GM19455 (cell line): ENCODE measurements around the gene TBC1D1.
"Not testable (repeated sequence)": the region's sequence is repeated elsewhere in the genome, so short reads cannot be mapped to it uniquely, and the experiment has no call there.

Experiments
- ATAC-seq: cut with Tn5 transposase; IDR thresholded peaks from one replicate; pipeline ENCODE4 v1.9.1; 2021; ENCODE audit not compliant: unreplicated experiment

Gene TBC1D1

DNA sequence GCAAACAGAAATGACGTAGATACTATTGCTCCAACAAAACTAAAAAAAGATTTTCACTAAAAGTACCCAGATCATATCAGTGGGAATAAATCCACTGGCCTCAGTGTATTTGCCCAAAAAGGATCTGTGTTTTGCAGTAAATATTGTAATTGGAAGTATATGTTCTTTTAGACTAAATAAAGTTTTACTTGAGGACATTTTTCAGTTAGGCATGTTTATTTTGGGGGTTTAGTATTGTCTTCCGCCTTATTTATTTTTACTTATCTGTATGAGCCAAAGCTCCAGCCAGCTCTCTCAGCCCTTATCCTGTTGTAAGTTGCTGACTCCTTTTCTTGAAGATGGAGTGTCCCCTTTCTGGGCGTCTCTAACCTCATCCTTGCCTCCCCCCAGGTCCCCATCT, 119.1 kb downstream of the TBC1D1 start:
- ATAC-seq, result no peak

- ATAC-seq, result no peak
Measured at GRCh38 chr4:38011511-38012162, 120.8 kb downstream of the TBC1D1 start.

- no peak for ATAC-seq
Measured at GRCh38 chr4:38013461-38014366, 122.8 kb downstream of the TBC1D1 start.

- no peak for ATAC-seq
Measured at GRCh38 chr4:38014421-38014852, 123.6 kb downstream of the TBC1D1 start.

DNA sequence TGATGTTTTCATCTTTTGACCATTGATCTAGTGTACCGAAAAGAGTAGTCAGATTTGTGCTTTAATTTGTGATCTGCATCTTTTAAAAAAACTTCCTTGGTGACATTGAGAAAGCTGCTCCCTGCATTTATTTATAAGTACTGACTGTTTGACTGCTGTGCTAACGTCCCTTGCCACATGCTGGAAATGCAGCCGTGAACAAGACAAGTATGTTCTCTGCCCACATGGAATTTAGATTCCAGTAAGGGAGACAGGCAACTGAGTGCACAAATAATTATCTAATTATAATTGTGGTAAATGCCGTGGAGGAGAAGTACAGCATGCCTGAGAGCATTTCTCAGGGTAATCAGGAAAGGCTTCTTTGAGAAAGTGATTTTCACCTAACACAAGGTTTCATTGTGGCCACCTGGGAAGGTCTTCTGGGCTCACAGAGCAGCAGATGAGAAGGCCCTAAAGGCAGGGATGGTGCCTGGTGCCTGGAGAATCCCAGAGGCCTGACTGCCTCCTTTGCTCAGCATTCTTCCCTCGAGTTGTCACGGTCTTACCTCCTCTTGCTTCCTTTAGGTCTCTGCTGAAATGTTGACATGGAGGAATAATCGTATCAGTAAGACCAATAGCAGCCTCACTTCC, 125.1 kb downstream of the TBC1D1 start:
- ATAC-seq, result no peak

DNA sequence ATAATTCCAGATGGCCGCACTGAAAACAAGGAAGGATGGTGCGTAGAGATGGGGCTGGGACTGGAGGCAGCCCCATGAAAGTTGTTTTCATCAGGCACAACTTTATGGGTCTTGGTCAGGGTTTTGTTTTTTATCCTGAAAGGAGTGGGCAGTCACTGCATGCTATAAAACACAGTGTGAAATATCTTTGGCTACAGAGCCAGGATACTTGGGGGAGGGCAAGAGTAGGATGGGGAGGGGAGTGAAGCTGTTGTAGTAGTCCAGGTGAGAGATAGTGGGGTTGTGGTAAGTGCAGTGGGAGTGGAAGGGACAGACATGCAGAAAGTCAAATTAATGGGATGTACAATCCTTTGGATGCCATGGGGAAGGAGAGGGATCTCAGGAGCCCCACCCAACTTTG, 125.8 kb downstream of the TBC1D1 start:
- no peak for ATAC-seq

- ATAC-seq, result no peak
Measured at GRCh38 chr4:38017609-38018008, 126.7 kb downstream of the TBC1D1 start.

- no peak for ATAC-seq
Measured at GRCh38 chr4:38020386-38020785, 129.5 kb downstream of the TBC1D1 start.

DNA sequence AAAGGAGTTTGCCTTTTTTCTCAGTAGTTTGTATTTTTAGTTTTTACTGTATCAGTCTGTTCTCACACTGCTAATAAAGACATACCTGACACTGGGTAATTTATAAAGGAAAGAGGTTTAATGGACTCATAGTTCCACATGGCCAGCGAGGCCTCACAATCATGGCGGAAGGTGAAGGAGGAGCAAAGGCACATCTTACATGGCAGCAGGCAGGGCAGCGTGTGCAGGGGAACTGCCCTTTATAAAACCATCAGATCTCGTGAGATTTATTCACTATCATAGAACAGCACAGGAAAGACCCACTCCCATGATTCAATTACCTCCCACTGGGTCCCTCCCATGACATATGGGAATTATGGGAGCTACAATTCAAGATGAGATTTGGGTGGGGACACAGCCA, 130.1 kb downstream of the TBC1D1 start:
- ATAC-seq, result not testable (repeated sequence)

DNA sequence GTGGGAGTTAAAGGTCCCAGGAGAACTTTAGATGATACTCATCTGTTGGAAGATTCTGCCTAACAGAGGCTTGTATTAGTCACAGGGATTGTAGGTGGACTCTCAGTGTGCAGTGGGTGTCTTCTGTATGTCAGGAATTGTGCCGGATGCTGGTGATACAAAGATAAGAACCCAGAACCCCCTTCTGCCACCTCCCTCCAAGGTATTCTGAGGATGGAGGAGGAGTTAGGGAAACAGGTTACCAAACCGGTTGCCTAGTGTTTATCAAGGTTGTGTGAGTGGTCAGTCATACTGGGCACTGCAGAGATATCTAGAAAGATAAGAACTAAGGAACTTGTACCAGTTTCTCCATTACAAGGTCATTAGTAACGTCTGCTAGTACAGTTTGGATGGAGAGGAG, 130.9 kb downstream of the TBC1D1 start:
- no peak for ATAC-seq

DNA sequence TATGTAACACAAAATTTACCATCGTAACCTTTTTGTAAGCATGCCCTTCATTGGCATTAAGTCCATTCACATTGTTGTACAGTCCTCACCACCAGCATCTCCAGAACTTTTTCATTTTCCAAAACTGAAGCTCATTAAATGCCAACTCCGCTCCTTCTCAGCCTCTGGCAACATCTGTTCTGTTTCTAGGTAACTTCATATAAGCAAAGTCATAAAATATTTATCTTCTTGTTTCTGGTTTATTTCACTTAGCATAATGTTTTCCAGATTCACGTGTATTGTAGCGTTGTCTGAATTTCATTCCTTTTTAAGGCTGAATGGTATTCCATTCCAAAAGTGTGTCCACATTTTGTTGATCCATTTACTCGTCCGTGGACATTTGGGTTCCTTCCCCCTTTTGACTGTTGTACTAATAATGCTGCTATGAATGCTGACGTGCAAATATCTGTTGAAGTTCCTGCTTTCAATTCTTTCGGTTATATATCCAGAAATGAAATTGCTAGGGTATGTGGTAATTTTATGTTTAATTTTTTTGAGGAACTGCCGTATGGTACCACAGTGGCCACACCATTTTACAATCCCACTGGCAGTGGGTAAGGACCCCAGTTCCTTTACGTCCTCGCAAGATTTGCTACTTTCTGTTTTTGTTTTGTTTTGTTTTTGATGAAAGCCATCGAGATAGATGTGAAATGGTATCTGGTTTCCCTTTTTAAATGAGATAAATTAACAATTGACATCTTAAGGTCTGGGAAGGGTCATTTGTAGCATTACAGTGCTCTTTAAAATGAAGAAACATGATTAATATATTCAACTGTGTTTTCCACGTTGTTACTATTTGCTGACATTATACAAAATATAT, 132.7 kb downstream of the TBC1D1 start:
- ATAC-seq, result no peak

DNA sequence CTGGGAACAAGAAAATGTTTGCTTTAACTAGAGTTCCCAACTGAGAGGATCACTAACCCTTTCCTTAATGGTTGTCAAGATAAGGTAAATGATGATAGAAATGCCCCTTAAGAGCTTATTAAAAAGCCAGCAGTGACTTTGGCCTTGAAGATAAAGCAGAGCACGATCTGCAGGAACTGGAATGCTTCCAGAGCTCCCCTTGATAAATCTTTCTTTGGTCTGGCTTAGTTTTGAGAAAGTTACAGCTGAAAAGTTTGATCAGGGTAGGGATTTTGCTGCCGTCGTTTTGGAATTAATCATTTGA, 133.3 kb downstream of the TBC1D1 start:
- ATAC-seq, result no peak

DNA sequence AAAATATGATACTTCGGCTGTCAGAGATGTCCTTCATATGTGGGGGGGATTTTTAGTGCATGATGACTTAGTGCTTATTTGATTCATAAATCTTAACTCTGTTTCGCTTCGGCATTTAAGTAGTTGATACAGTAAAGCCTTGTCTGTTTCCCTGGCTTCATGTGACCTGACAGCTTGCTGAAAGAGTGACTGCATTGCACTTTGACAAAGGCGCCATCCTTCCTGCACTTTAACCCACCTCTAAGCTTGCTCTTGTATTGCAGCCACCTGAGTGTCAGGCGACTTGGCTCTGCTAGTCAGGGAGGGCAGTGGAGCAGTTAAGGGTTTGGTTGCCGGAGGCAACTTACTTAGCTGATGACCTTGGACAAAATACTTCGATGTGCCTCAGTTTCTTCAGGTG, 134.8 kb downstream of the TBC1D1 start:
- ATAC-seq, result no peak

GRCh38 chr4:38026158-38026740, 135.4 kb downstream of the TBC1D1 start:
- ATAC-seq, result no peak

- ATAC-seq, result no peak
Measured at GRCh38 chr4:38030023-38030422, 139.1 kb downstream of the TBC1D1 start.

GRCh38 chr4:38034986-38035882, 144.3 kb downstream of the TBC1D1 start:
- ATAC-seq, result no peak

DNA sequence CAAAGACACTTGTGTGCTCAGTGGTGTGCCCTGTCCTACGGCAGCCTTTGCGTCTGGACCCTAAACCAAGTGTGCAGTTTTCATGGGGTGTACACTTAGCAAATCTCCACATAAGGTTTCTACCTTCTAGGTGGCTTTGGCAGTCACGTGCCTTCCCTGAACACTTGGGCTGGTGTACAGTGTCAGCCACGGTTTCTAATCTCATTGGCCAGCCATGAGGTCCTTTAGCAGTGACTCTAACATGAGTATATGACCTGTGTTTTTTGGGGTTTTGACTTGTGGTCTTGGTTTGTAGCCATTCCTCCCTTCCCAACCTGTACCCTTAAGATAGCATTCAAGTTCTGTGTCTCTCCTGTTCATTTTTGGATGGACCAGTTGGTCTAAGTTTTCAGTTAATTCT, 145.7 kb downstream of the TBC1D1 start:
- ATAC-seq, result no peak

DNA sequence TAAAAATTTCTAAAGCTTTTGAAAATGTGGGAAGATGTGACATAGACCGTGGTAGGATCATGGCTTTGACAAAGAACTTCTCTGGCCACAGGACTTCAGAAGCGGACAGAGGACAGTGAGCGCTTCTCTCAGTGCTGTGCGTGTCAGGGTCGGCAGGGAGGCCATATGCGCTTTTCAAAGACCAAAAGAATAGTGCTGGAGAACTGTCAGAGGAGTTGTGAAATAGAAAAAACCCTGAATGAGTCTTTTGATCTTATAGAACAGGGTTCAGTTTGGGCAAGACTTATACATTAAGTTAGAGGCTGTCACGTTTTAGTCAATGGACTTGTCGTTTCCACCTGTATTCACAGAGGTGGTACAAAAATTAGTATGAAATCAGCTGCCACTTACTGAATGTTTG, 146.7 kb downstream of the TBC1D1 start:
- ATAC-seq, result no peak

DNA sequence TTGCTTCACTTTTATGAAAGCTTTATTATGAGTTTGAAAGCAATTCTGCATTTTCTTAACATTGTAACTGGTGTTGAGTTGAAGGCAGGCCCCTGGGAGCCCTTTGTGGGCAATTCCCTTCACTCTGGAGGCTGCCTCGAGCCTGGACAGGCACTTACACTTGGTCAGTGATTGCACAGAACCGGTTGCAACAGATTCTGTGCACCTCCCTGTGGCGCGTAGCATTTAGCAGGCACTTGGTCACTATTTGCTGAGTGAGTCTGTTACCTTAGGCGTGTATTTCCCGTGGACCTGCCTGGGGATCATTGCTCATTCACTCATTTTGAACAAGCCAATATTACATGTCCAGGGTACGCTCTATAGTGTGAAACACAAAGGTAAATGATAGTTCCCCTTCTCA, 149.7 kb downstream of the TBC1D1 start:
- ATAC-seq, result no peak

GRCh38 chr4:38044060-38044459, 153.2 kb downstream of the TBC1D1 start:
- no peak for ATAC-seq
